Right renal cortex interstitium (tissue), 3 donors: Measurements from ENCODE around the gene FAM131B. TPM values are rescaled to one million over a fixed set of nuclear protein-coding genes. Genes with fewer than 3 reads are reported as not detected.

Source experiments
- DNase-seq, 3 donors: peaks; one replicate each; pipeline ENCODE4 v3.0.0-alpha.2; 2013; ENCODE audit warnings: low read depth in 3 of 3, low spot score in 2 of 3
- polyA plus RNA-seq, 3 donors: library from polyadenylated mRNA; unstranded; fragments of 120-200 nt; gene quantifications; one replicate each; pipeline ENCODE4 v1.2.1, GENCODE V29; 2013; ENCODE audit not compliant: insufficient read length in 3 of 3

Gene FAM131B
- polyA plus RNA-seq, 3 donors, result 1.5 to 2.6 (median 2.6) TPM

DNA sequence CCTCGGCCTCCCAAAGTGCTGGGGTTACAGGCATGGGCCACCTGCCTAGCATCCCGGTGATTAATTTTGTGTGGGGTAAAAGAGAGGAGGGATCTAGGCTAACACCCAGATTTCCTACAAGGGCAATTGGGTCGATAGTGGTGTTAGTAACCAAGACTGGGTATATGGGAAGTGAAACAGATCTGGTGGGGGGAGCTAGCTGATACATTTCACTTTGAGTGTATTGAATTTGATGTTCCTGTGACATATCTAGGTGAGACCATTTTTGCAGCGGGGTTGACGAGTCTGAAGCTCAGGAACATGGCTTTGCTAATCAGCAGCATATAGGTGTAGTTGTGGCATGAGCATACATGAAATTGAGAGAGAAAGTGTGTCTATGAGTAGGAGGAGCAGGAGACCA lies 34.6 kb downstream of the FAM131B start:
- DNase-seq, result no peak

DNA sequence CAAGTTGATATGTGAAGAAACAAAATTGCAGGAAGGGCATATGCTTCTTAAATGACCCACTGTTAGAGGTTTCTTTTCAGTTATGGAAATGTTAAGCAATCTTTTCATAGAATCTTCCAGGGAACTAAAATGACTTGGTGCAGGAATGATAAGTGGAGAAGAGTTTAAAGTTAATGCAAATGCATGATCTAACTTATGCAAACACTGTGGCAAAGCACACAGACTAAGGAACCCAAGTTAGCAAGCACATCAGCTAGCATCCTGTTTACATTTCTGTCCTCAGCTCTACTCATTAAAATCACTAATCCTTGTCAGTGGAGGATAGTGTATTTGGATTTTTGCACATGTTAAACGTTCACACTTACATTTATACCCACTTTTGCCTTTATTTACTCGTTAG lies 37.3 kb downstream of the FAM131B start:
- no peak for DNase-seq

DNA sequence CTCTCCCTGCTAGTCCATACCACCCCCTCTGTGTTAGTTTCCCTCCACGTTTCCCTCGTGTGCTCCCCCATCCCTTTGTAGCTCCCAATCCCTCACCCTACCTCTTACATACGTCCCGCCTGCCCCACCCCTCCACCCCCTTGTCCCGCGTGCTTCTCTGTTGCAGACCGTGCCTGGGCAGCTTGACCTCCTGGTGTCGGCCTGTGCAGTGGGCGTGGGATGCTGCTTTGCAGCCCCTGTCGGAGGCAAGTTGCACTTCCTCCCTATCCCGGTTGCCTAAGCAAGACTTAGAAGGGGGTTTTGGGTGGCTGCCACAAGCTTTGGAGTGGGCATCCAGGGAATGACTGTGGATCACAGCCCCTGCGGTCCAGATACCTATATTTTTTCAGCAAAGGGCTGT lies 38.9 kb downstream of the FAM131B start:
- DNase-seq, result no peak

DNA sequence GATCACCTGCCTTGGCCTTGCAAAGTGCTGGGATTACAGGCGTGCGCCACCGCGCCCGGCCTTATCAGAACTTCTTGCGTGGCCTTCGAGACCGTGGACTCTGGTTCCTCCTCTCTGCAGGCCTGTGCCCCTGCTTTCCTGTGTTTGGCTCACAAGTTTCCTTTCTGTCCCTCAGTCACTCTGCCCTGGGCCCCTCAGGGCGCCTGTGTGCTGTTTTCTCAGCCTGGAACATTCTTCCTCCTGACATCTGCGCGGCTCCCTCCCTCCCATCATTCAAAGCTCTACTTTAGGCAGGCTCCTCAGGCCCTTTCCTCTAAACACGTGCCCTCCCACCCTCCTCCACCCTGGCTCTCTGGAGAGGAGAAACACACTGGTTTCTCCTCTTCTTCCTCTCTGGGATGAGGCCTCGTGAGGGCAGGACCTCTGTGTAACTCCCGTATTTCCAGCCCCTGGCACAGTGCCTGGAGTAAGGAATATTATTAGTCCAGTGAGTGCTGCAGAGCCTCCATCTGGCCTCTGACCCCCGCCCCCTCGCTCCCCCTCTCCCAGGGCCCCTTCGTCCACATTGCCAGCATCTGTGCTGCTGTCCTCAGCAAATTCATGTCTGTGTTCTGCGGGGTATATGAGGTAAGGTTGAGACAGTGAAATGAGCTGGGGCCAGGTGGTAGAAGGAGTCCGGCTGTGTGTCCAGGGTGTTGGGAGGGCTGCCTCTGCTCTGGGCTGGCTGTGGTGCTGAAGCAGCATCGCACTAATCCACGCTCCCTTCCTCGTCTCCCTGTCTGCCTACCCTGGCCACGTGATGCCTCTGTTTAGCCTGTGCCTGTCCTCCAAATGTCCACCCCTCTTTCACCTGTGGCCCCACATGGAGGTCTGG lies 39.5 kb downstream of the FAM131B start:
- no peak for DNase-seq

DNA sequence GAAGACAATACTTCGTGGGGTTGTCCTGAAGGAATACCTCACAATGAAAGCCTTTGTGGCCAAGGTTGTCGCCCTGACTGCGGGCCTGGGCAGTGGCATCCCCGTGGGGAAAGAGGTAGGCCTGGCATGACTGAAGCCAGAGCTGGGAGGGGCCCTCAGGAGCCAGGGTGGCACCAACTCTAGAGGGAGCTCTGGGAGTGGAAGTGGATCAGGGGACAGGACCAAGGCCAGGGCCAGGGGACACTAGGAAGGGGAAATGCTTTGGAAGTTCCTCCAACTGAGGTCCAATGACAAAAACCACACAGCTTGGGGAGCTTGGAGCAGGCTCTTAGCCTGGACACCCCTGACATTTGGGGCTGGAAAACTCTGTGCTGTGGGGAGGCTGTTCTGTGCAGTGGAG lies 40.8 kb downstream of the FAM131B start:
- no peak for DNase-seq

DNA sequence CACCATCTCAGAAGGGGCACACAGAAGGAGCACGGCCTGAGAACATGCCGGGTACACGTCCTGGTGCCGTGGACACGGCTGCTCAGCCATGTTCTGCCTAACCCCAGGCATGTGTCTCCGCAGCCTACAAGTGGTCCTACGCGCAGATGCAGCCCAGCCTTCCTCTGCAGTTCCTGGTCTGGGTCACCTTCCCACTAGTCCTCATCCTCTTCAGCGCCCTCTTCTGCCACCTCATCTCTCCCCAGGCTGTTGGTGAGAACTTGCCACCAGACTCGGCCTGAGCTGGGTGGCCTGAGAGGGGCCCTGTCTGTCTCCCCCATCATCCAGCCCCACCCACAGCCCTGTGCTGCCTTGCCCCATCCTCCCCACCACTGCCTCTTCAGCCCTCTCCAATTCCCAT lies 41.3 kb downstream of the FAM131B start:
- no peak for DNase-seq

DNA sequence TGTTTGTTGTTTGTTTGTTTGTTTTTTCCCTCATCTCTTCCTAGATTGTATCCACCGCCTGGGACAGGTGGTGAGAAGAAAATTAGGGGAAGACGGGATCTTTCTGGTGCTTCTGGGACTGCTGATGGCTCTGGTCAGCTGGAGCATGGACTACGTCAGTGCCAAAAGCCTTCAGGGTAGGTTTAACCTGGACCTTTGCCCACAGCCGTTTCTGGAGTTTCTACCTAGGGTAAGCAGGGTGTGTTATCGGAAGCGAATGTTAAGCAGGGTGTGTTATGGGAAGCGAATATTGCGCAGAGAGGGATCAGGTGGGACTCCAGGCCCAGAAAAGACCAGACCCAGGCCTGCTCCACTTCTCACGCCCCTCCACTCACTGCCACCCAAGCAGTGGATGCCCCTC lies 41.9 kb downstream of the FAM131B start:
- no peak for DNase-seq

DNA sequence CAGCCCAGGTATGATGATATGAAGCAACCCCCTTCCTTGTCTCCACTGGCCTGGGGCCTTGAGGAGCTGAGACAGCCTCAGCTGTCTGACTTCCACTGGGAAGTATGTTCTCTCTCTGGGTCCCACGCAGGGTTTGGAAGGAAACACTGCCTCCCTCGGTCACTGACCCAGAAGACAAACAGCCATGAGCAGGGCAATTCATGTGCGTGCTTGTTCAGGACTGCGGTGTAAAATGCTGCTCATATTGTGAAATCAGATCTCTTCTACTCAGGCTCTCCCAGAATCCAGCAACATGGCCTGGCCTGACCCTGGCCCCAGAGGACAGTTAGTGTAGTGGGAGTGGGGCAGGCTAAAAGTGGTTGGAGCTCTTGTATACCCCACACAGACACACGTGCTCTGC lies 43.9 kb downstream of the FAM131B start:
- no peak for DNase-seq

DNA sequence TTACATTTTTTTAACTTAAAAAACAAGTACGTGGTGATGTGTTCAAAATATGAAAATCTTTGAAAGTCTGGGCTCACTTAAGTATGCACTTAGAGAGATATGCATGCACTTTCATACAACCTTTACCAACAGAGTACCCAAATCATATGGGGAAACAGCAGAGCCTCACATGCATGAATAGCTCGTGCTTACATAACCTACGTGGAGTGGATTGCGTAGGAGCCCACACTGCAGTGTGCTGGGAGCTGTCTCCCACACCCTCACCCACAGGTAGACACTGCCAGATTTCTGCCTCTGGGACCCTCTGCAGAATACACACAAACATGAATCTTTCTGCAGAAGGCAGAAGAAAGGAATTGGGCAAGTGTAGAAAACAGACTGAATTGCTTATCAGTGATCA lies 46.0 kb downstream of the FAM131B start:
- DNase-seq, result no peak

DNA sequence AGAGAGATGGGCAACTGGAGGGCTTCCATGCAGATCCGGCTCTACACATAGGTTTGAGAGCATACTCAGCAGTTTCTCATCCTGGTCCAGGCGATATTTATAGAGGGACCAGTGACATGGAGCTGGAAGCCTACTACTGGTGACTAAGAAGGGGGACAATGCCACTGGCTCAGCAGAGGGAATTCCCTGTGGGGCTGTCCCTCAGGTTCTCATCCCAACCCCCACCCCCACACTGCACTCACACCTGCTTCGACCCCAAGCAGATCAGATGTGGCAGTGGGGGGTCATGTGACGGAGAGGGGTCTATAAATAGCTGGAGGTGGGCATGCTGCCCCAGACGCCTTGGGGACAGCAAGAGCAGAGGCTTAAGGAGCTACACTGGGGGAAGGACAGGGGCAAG lies 46.7 kb downstream of the FAM131B start, which contains the start of gene CLCN1:
Gene CLCN1, plus strand, starts transcription at position 336 of the 400 bp plus-strand sequence. CDS start 102 bp downstream, outside the sequence.
- DNase-seq, result no peak

DNA sequence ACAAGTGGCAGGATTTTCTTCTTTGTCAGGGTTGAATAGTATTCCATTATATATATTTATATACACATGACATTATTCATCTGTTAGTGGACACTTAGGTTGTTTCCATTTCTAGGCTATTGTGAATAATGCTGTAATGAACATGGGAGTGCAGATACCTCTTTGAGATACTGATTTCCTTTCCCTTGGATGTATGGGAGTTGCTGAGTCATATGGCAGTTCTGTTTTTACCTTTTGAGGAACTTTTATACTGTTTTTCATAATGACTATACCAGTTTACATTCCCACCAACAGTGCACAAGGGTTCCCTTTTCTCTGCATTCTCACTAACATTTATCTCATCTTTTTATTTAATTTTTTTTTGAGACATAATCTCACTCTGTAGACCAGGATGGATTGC lies 48.4 kb downstream of the FAM131B start:
- DNase-seq, result no peak

DNA sequence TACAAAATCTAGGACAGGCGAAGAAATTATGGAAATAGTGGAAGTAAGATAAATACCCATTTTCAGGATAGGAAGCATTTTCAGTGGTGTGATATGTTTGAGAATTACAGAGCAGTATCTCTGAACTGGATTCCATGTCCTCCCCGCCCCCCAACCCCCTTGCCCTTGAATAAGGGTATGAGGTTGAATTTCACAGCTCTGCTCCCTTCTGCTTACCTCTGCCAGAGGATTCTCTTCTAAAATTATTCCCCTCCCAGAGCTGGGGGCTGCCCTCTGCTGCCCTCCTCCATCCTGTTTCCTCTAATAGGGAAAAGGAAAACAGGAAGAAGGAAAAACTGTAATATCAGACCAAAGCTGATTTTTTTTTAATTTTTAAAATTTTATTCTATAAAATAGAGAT lies 53.9 kb downstream of the FAM131B start:
- DNase-seq, result no peak

DNA sequence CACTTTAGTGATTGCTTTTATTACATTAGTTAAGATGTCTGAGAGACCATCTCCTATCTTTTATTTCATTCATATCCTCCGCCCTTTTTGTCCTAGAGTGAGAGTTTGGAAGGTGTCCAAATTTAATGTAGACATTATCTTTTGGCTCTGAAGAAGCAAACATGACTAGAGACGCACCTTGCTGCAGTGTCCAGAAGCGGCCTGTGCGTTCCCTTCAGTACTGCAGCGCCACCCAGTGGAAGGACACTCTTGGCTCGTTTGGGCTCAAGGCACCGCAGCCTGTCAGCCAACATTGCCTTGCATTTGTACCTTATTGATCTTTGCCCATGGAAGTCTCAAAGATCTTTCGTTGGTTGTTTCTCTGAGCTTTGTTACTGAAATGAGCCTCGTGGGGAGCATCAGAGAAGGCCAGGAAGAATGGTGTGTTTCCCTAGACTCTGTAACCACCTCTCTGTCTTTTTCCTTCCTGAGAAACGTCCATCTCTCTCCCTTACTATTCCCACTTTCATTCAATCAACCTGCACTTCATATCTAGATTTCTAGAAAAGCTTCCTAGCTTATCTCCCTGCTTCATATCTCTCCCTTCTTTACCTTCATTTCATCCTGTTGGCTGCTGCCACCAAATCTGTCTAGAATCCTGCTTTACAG lies 57.0 kb downstream of the FAM131B start:
- no peak for DNase-seq

DNA sequence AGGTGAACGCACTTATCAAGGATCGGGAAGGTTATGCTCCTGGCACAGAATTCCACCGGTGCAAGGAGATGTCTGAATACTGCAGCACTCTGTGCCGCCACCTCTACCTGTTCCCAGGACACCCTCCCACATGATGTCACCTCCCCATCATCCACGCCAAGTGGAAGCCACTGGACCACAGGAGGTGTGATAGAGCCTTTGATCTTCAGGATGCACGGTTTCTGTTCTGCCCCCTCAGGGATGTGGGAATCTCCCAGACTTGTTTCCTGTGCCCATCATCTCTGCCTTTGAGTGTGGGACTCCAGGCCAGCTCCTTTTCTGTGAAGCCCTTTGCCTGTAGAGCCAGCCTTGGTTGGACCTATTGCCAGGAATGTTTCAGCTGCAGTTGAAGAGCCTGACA lies 57.6 kb downstream of the FAM131B start:
- DNase-seq, result no peak

DNA sequence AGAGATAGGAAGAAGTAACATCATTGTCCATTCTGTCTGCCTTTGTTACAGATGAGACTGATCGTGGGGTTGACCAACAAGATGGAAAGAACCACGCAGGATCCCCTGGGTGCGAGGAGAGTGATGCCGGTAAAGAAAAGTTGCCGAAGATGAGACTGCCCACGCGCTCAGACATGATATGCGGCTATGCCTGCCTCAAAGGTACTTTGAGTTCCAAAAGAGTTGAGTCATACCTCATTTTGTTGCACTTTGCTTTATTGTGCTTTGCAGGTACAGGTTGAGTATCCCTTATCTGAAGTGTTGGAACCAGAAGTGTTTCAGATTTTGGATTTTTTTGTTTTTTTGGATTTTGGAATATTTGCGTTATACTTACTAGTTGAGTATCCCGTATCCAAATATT lies 58.8 kb downstream of the FAM131B start:
- no peak for DNase-seq

Other genes starting within 250 kb of the FAM131B start
- not detected for gene PIP, start 230.6 kb downstream of the FAM131B start, polyA plus RNA-seq
- not detected for gene TAS2R39, start 179.3 kb downstream of the FAM131B start, polyA plus RNA-seq
- not detected for gene TAS2R40, start 140.7 kb downstream of the FAM131B start, polyA plus RNA-seq
- gene GSTK1, start 99.3 kb downstream of the FAM131B start, polyA plus RNA-seq, result 100 to 1,000 TPM; 185 to 214 (median 196) TPM
- gene TMEM139, start 77.8 kb downstream of the FAM131B start, polyA plus RNA-seq, result 10 to 100 TPM; 51.9 to 70.4 (median 64.3) TPM
- gene CASP2, start 74.4 kb downstream of the FAM131B start, polyA plus RNA-seq, result 10 to 100 TPM; 46.9 to 47.8 (median 47.4) TPM
- under 1 TPM in 2 of 3 donors, not detected in 1; 0.08 to 0.10 TPM for gene CLCN1, start 46.6 kb downstream of the FAM131B start, polyA plus RNA-seq
- 10 to 100 TPM; 57.8 to 66.2 (median 60.1) TPM for gene ZYX, start 18.6 kb upstream of the FAM131B start, polyA plus RNA-seq
- 10 to 100 TPM; 15.7 to 19.1 (median 17.0) TPM for gene EPHA1, start 46.1 kb upstream of the FAM131B start, polyA plus RNA-seq
- gene TAS2R60, start 80.7 kb upstream of the FAM131B start, polyA plus RNA-seq, result not detected
- gene TAS2R41, start 115.2 kb upstream of the FAM131B start, polyA plus RNA-seq, result not detected
- gene CTAGE15, start 209.1 kb upstream of the FAM131B start, polyA plus RNA-seq, result under 1 TPM in 2 of 3 donors, not detected in 1; 0.46 to 0.74 TPM